Panc1 (cell line): ENCODE results near the gene PLXNB1.

Source experiments
- CTCF ChIP-seq: fragments of 450-650 bp; IDR thresholded peaks from 2 replicates; pipeline ENCODE4 v1.5.1; 2017; ENCODE audit warnings: mild to moderate bottlenecking
- POLR2AphosphoS5 ChIP-seq: IDR thresholded peaks from 2 replicates; pipeline ENCODE4 v1.6.1; 2012; ENCODE audit warnings: mild to moderate bottlenecking, low read depth, low read length, moderate library complexity
- TF ChIP-seq, protein P1 (sequence below), 2 experiments: IDR thresholded peaks; 2 replicates each; pipeline ENCODE4 v1.6.1; 2011 to 2012; ENCODE audit warnings: low read depth in 2 of 2, control low read depth in 1 of 2, low read length in 1 of 2, mild to moderate bottlenecking in 1 of 2, moderate library complexity in 1 of 2; ENCODE audit not compliant: insufficient read depth in 1 of 2

DNA sequence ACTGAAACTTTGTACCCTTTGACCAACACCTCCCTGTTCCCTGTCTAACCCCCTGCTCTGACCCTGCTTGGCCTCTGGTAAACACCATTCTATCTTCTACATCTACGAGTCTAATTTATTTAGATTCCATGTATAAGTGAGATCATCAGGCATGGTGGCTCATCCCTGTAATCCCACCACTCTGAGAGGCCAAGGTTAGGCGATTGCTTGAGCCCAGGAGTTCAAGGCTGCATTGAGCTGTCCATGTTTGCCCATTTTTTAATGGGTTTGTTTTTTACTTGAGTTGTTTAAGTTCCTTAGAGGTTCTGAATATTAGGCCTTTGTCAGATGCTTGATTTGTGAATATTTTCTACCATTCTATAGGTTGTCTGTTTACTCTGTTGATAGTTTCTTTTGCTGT, 40.9 kb downstream of the PLXNB1 start:
- TF ChIP-seq CTCF (no peak), POLR2AphosphoS5 (no peak)
- TF ChIP-seq, protein P1, sequence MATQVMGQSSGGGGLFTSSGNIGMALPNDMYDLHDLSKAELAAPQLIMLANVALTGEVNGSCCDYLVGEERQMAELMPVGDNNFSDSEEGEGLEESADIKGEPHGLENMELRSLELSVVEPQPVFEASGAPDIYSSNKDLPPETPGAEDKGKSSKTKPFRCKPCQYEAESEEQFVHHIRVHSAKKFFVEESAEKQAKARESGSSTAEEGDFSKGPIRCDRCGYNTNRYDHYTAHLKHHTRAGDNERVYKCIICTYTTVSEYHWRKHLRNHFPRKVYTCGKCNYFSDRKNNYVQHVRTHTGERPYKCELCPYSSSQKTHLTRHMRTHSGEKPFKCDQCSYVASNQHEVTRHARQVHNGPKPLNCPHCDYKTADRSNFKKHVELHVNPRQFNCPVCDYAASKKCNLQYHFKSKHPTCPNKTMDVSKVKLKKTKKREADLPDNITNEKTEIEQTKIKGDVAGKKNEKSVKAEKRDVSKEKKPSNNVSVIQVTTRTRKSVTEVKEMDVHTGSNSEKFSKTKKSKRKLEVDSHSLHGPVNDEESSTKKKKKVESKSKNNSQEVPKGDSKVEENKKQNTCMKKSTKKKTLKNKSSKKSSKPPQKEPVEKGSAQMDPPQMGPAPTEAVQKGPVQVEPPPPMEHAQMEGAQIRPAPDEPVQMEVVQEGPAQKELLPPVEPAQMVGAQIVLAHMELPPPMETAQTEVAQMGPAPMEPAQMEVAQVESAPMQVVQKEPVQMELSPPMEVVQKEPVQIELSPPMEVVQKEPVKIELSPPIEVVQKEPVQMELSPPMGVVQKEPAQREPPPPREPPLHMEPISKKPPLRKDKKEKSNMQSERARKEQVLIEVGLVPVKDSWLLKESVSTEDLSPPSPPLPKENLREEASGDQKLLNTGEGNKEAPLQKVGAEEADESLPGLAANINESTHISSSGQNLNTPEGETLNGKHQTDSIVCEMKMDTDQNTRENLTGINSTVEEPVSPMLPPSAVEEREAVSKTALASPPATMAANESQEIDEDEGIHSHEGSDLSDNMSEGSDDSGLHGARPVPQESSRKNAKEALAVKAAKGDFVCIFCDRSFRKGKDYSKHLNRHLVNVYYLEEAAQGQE (IDR thresholded peaks at IDR 0.05; ENCODE audit: insufficient read depth in 1 of 2, low read depth in 2 of 2, low read length in 1 of 2) = no peak
